Heart right ventricle (tissue), 16 donors: ENCODE data around the gene PRKCE. TPM values are rescaled to one million over a fixed set of nuclear protein-coding genes. Genes with fewer than 3 reads are reported as not detected.

ENCODE experiments used
- ATAC-seq, 8 donors: fragments of 200-7000 bp; cut with Tn5 transposase; one replicate each; pipeline ENCODE4 v1.9.1; 2020; ENCODE audit warnings: mild to moderate bottlenecking in 8 of 8, moderate library complexity in 8 of 8, moderate number of reproducible peaks in 1 of 8
- DNase-seq, 2 donors: peaks; one replicate each; pipeline ENCODE4 v3.0.0-alpha.2; 2020
- H3K27ac ChIP-seq, 10 donors: fragments of 200-600 bp; sonication (generic) in 2 of 10; one replicate each; pipeline versions ENCODE4 v1.5.0 to v1.8.0; 2020 to 2022; ENCODE audit warnings: mild to moderate bottlenecking in 3 of 10
- H3K27me3 ChIP-seq, 7 donors: fragments of 200-600 bp; one replicate each; pipeline ENCODE4 v1.8.0; 2021 to 2022; ENCODE audit warnings: mild to moderate bottlenecking in 2 of 7
- H3K36me3 ChIP-seq, 9 donors: fragments of 200-600 bp; sonication (generic) in 1 of 9; one replicate each; pipeline versions ENCODE4 v1.5.0 to v1.8.0; 2020 to 2022; ENCODE audit warnings: mild to moderate bottlenecking in 2 of 9
- H3K4me1 ChIP-seq, 9 donors: fragments of 200-600 bp; sonication (generic) in 1 of 9; one replicate each; pipeline versions ENCODE4 v1.5.0 to v1.8.0; 2020 to 2022; ENCODE audit warnings: mild to moderate bottlenecking in 4 of 9
- H3K4me3 ChIP-seq, 10 donors: fragments of 200-600 bp; sonication (generic) in 2 of 10; one replicate each; pipeline versions ENCODE4 v1.5.0 to v1.8.0; 2020 to 2022; ENCODE audit warnings: mild to moderate bottlenecking in 7 of 10, moderate library complexity in 2 of 10
- H3K9me3 ChIP-seq, 11 donors: fragments of 200-600 bp in 10 of 11; sonication (generic) in 2 of 11; one replicate each; pipeline versions ENCODE4 v1.5.0 to v1.8.0; 2013 to 2022; ENCODE audit warnings: mild to moderate bottlenecking in 2 of 11, control low read depth in 1 of 11, moderate library complexity in 1 of 11
- CTCF ChIP-seq, 9 donors: fragments of 200-600 bp; sonication (generic) in 2 of 9; IDR thresholded peaks; one replicate each; pipeline versions ENCODE4 v1.5.0 to v1.8.0; 2021 to 2022; ENCODE audit warnings: antibody characterized with exemption in 9 of 9, mild to moderate bottlenecking in 5 of 9, moderate library complexity in 1 of 9
- WGBS, 2 donors: extraction: QIAGEN DNeasy Blood & Tissue Kit; methylation state at CpG; one replicate each; pipeline ENCODE4 v1.1.7; 2013; ENCODE audit warnings: inconsistent platforms in 1 of 2; 5-methylcytosine and 5-hydroxymethylcytosine counted together
- intact Hi-C, 10 donors: fragments of 100-400 bp; cut with DNase I; formaldehyde crosslinking; loops; one replicate each; pipeline versions ENCODE4 v1.11.1 to v1.14.2; 2022
- polyA plus RNA-seq, 2 donors: library from polyadenylated mRNA; stranded (reverse); fragments of 200-250 nt; gene quantifications; one replicate each; pipeline ENCODE4 v1.2.3, GENCODE V29; 2013
- total RNA-seq, 10 donors: library from RNA; stranded (reverse); fragmentation: NEBNext Ultra II Directional in 3 of 10; extraction: Animal tissue kit (Norgen Biotek cat#: 25700) in 3 of 10; gene quantifications; one replicate each; pipeline versions ENCODE4 v1.2.1 to v1.2.4, GENCODE V29; 2021 to 2023
- donor health status: Arrhythmogenic right ventricular cardiomyopathy.
- donor health status: ischemic (EF 13 %, LVEDD 7.1; RV severe dilation, severe dysfunction).
- donor health status: healthy with polysubstance abuse.
- donor health status: DM: no; HTN: yes; CAD: no.
- donor health status: DM: no; HTN: no; CAD: no.
- donor health status: ischemic (EF 25% LVEDD 6.9; RV normal size, moderate dysfunction).
- donor health status: ischemic (EF 25% LVEDD 5.7; RV mildly dilated, moderate dysfunction).
- donor health status: healthy.
- donor health status: DM: yes; HTN: yes; CAD: no.
- donor health status: Ischemic cardiomyopathy.
- donor health status: ischemic (EF 35%, LVEDD 5.7; RV mildly dilated, moderate dysfunction).
- donor health status: nonischemic (EF 11% LVEDD 7.7; RV severe dilation, severe dysfunction).
- donor health status: DM: yes; HTN: yes; CAD: no.
- donor health status: PGD.
- donor health status: ischemic (EF 29% LVEDD 5.4; RV normal size, mild dysfunction).
- donor health status: nonischemic (EF 23%, LVEDD 6.1; RV moderate dilation, normal function).

Gene PRKCE
- total and polyA plus RNA-seq, 12 donors: 3.7 to 22.7 (median 16.7) TPM

GRCh38 chr2:46007412-46007811 is 355.9 kb downstream of the PRKCE start:
- no peak for ATAC-seq
- no peak overlapping the region for H3K4me3 ChIP-seq
- TF ChIP-seq CTCF (IDR thresholded peaks at IDR 0.05): no peak
- 95% methylated on average over 11 of the region's 11 CpGs for WGBS, 2 donors
- peaks cover 0 to 20% (median 5%) of the 10 kb centered on the region in 9 donors for H3K4me1 ChIP-seq
- H3K27me3 ChIP-seq: no peaks in the 10 kb centered on the region
- no peaks in the 10 kb centered on the region for H3K9me3 ChIP-seq
- peaks cover 0 to 83% (median 11%) of the 10 kb centered on the region in 9 donors for H3K36me3 ChIP-seq
- no peak overlapping the region for H3K27ac ChIP-seq
- intact Hi-C loops: loop anchor here in 4 of 10 donors (5.0 to 10.0 kb wide), 4 partner anchors 357 to 887 kb away; no protein-coding TSS in a partner anchor
- DNase-seq: no peak

DNA sequence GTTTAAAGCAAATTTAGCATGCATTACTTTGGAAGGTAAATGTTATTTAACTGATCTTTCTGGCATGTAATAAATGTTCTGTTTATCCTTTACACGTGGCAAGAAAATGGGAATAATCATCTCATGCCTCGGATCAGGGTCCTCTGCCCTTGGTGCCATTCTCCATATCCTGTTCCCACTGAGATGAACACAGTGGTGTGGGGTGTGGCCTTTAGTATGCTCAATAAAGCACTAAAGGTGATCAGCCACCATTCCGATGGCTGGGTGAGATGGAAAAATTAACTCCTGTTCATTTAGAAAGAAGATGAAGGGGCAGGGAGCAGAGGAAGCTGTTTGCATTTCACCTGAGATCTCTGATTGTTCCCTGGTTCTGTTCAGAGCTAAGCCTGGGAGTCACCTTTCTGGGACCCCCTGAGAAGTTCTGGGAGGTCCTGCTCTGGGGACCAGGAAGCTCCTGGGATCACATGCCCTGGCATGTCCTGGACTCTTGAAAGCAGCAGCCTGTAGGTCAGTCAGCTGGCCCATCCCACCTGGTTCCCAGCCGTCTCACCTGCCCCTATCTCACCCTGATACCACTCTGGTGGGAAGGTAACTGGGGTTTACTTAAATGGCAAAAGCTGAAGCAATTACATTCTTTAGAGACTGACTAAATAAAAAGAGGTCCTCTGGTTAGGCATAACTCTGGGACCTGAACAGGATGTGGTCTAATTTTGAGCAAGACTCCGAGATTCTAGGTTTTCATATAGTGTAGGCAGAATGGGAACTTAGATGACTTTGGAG is 356.8 kb downstream of the PRKCE start:
- Histone ChIP-seq H3K9me3 (no peaks in the 10 kb centered on the region), H3K36me3 (peaks cover 0 to 86% (median 11%) of the 10 kb centered on the region in 9 donors), H3K27ac (no peak overlapping the region), H3K27me3 (no peaks in the 10 kb centered on the region), H3K4me3 (no peak overlapping the region), H3K4me1 (peaks cover 0 to 16% (median 3%) of the 10 kb centered on the region in 9 donors)
- ATAC-seq: peak in 1 of 8 donors; percentile 31
- intact Hi-C loops: loop anchor here in 4 of 10 donors (5.0 to 10.0 kb wide), 4 partner anchors 357 to 887 kb away; no protein-coding TSS in a partner anchor
- 72% methylated on average over 5 of the region's 5 CpGs for WGBS, 2 donors
- no peak for DNase-seq
- no peak for TF ChIP-seq CTCF (IDR thresholded peaks at IDR 0.05)

DNA sequence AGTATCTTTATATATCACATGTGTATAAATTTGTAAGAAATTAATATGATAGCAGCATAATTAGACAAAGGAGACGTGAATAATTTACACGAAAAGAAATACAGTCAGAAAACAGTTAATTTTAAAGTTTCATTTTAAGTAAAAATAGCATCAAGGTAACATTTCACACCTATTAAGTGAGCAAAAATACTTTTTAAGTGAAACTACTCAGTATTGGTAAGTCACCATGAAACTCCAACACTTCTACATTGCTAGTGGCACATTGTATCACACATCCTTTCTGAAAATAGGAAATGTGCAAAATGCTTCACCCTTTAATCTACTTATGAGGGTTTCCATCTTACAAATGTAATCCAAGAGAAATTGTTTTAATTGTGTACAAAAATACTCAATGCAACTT is 357.8 kb downstream of the PRKCE start:
- no peak overlapping the region for H3K27ac ChIP-seq
- 93 to 96% methylated on average over 2 of the region's 2 CpGs for WGBS, 2 donors
- no peak overlapping the region for H3K4me3 ChIP-seq
- DNase-seq (no peak), ATAC-seq (no peak)
- H3K27me3 ChIP-seq: no peaks in the 10 kb centered on the region
- peaks cover 0 to 27% (median 3%) of the 10 kb centered on the region in 9 donors for H3K4me1 ChIP-seq
- no peaks in the 10 kb centered on the region for H3K9me3 ChIP-seq
- TF ChIP-seq CTCF (IDR thresholded peaks at IDR 0.05): no peak
- H3K36me3 ChIP-seq: peaks cover 0 to 91% (median 11%) of the 10 kb centered on the region in 9 donors
- intact Hi-C loops: loop anchor here in 4 of 10 donors (5.0 to 10.0 kb wide), 4 partner anchors 355 to 885 kb away; no protein-coding TSS in a partner anchor

DNA sequence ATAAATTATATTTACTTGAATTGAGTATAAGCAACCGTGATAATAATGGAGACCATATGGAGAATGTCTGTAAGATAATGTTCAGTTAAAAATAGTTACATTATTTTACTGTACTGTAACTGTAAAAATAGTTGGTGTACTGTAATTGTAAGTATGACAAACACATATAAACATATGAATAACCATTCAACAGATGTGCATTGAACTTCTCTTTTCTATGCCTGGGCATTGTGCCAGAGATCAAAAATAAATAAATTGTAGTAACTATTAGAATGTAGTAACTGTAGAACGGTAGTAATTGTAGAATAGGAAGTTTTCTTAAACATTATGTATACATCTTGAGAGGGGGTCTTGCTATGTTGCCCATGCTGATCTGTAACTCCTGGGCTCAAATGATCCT is 358.3 kb downstream of the PRKCE start:
- H3K27me3 ChIP-seq: no peaks in the 10 kb centered on the region
- no peak overlapping the region for H3K27ac ChIP-seq
- WGBS, 2 donors: 54 to 62% methylated on average over 2 of the region's 2 CpGs
- peaks cover 0 to 30% (median 7%) of the 10 kb centered on the region in 9 donors for H3K4me1 ChIP-seq
- no peak overlapping the region for H3K4me3 ChIP-seq
- DNase-seq (no peak), ATAC-seq (no peak)
- no peak for TF ChIP-seq CTCF (IDR thresholded peaks at IDR 0.05)
- H3K9me3 ChIP-seq: no peaks in the 10 kb centered on the region
- intact Hi-C loops: loop anchor here (2.0 to 10.0 kb wide), 9 partner anchors 48 to 885 kb away; partner anchors contain the start of gene EPAS1 (in 2 of the 10)
- peaks cover 0 to 87% (median 11%) of the 10 kb centered on the region in 9 donors for H3K36me3 ChIP-seq
